Measurements from ENCODE around the gene SYNJ2.
A peak's percentile ranks its signal among the peaks of the same experiment; 100 is the strongest.

Gene SYNJ2

GRCh38 chr6:158021376-158021775 is 39.7 kb downstream of the SYNJ2 start:
- Histone ChIP-seq H3K36me3 (no peaks in the 10 kb centered on the region; a peak in 1 of 22 replicates), H4K20me1 (peaks cover 0 to 7% (median 0%) of the 10 kb centered on the region in 11 experiments; a peak in 5 of 22 replicates), H3K4me3 (no peak overlapping the region), H3K9ac (no peak overlapping the region), H3K4me1 (peaks cover 28 to 42% (median 39%) of the 10 kb centered on the region in 10 experiments), H3K4me2 (no peak overlapping the region), H3K27me3 (peaks cover 0 to 21% (median 0%) of the 10 kb centered on the region in 11 experiments; a peak in 7 of 22 replicates), H3K9me3 (replicated peaks in 1 of 11) (no peaks in the 10 kb centered on the region), H3K27ac (no peak overlapping the region)
- no peak for TF ChIP-seq Cebpa-rat (IDR thresholded peaks at IDR 0.05)

- Histone ChIP-seq H3K4me2 (no peak overlapping the region), H3K36me3 (no peaks in the 10 kb centered on the region; a peak in 1 of 22 replicates), H4K20me1 (peaks cover 0 to 14% (median 5%) of the 10 kb centered on the region in 11 experiments; a peak in 9 of 22 replicates), H3K27me3 (peaks cover 0 to 21% (median 0%) of the 10 kb centered on the region in 11 experiments; a peak in 7 of 22 replicates), H3K4me3 (no peak overlapping the region), H3K9ac (no peak overlapping the region), H3K27ac (0 out of 22 replicates have a peak overlapping the region, but pooled peaks of 1 of the 11 experiments have one; percentile 7), H3K4me1 (peaks cover 35 to 48% (median 44%) of the 10 kb centered on the region in 10 experiments), H3K9me3 (replicated peaks in 1 of 11) (no peaks in the 10 kb centered on the region)
- no peak for TF ChIP-seq Cebpa-rat (IDR thresholded peaks at IDR 0.05)
Observed at GRCh38 chr6:158021814-158022748, 40.4 kb downstream of the SYNJ2 start.

GRCh38 chr6:158022749-158023596 is 41.3 kb downstream of the SYNJ2 start:
- Histone ChIP-seq H3K4me1 (peaks cover 40 to 51% (median 47%) of the 10 kb centered on the region in 10 experiments), H4K20me1 (peaks cover 0 to 23% (median 6%) of the 10 kb centered on the region in 11 experiments; a peak in 12 of 22 replicates), H3K4me2 (no peak overlapping the region), H3K4me3 (no peak overlapping the region), H3K27me3 (peaks cover 0 to 27% (median 0%) of the 10 kb centered on the region in 11 experiments; a peak in 7 of 22 replicates), H3K36me3 (no peaks in the 10 kb centered on the region; a peak in 1 of 22 replicates), H3K9ac (no peak overlapping the region), H3K9me3 (replicated peaks in 1 of 11) (no peaks in the 10 kb centered on the region), H3K27ac (no peak overlapping the region)
- TF ChIP-seq Cebpa-rat (IDR thresholded peaks at IDR 0.05) = no peak

- H3K27me3 ChIP-seq = peaks cover 0 to 27% (median 0%) of the 10 kb centered on the region in 11 experiments; a peak in 7 of 22 replicates
- no peaks in the 10 kb centered on the region; a peak in 1 of 22 replicates for H3K36me3 ChIP-seq
- H3K4me2 ChIP-seq = no peak overlapping the region
- H3K4me1 ChIP-seq = peaks cover 40 to 51% (median 47%) of the 10 kb centered on the region in 10 experiments
- no peak for TF ChIP-seq Cebpa-rat (IDR thresholded peaks at IDR 0.05)
- no peaks in the 10 kb centered on the region for H3K9me3 ChIP-seq (replicated peaks in 1 of 11)
- no peak overlapping the region for H3K27ac ChIP-seq
- H3K9ac ChIP-seq = no peak overlapping the region
- H3K4me3 ChIP-seq = no peak overlapping the region
- peaks cover 0 to 29% (median 8%) of the 10 kb centered on the region in 11 experiments; a peak in 12 of 22 replicates for H4K20me1 ChIP-seq
Observed at GRCh38 chr6:158023597-158023939, 41.9 kb downstream of the SYNJ2 start.

GRCh38 chr6:158024566-158025297 is 43.1 kb downstream of the SYNJ2 start:
- peaks cover 0 to 29% (median 7%) of the 10 kb centered on the region in 11 experiments; a peak in 12 of 22 replicates for H4K20me1 ChIP-seq
- no peak overlapping the region for H3K9ac ChIP-seq

GRCh38 chr6:158026054-158026900 is 44.6 kb downstream of the SYNJ2 start:
- Histone ChIP-seq H3K27ac (peak overlapping the region in 10 of 11 experiments; percentile 41 to 74 (median 62); a peak in 21 of 22 replicates), H3K4me2 (peak overlapping the region; percentile 85 to 97 (median 93))

More at GRCh38 chr6:158024566-158025297, 43.1 kb downstream of the SYNJ2 start:
- no peaks in the 10 kb centered on the region; a peak in 1 of 22 replicates for H3K36me3 ChIP-seq
- TF ChIP-seq Cebpa-rat (IDR thresholded peaks at IDR 0.05) = no peak
- no peaks in the 10 kb centered on the region for H3K9me3 ChIP-seq (replicated peaks in 1 of 11)
- H3K27me3 ChIP-seq = peaks cover 0 to 17% (median 0%) of the 10 kb centered on the region in 11 experiments; a peak in 3 of 22 replicates
- H3K4me3 ChIP-seq = no peak overlapping the region
- peaks cover 30 to 42% (median 38%) of the 10 kb centered on the region in 10 experiments for H3K4me1 ChIP-seq
- H3K4me2 ChIP-seq = 0 out of 22 replicates have a peak overlapping the region, but pooled peaks of 1 of the 11 experiments have one; percentile 93
- H3K27ac ChIP-seq = no peak overlapping the region

GRCh38 chr6:158026901-158027589 is 45.4 kb downstream of the SYNJ2 start:
- Histone ChIP-seq H3K36me3 (no peaks in the 10 kb centered on the region), H3K27ac (peak overlapping the region; percentile 17 to 74 (median 61); a peak in 21 of 22 replicates), H3K9ac (peak overlapping the region; percentile 14 to 70 (median 59); a peak in 18 of 22 replicates), H3K4me2 (peak overlapping the region; percentile 85 to 97 (median 93)), H3K4me1 (peaks cover 49 to 61% (median 55%) of the 10 kb centered on the region in 10 experiments), H4K20me1 (peaks cover 0 to 37% (median 8%) of the 10 kb centered on the region in 11 experiments; a peak in 14 of 22 replicates), H3K4me3 (peak overlapping the region; percentile 6 to 51 (median 38); a peak in 16 of 20 replicates), H3K27me3 (peaks cover 0 to 17% (median 0%) of the 10 kb centered on the region in 11 experiments; a peak in 3 of 22 replicates), H3K9me3 (replicated peaks in 1 of 11) (no peaks in the 10 kb centered on the region)
- TF ChIP-seq Cebpa-rat (IDR thresholded peaks at IDR 0.05) = no peak

More at GRCh38 chr6:158026054-158026900, 44.6 kb downstream of the SYNJ2 start:
- no peaks in the 10 kb centered on the region for H3K9me3 ChIP-seq (replicated peaks in 1 of 11)
- H3K4me3 ChIP-seq = peak overlapping the region; percentile 6 to 51 (median 38); a peak in 13 of 20 replicates
- TF ChIP-seq Cebpa-rat (IDR thresholded peaks at IDR 0.05) = no peak
- peak overlapping the region; percentile 28 to 70 (median 59); a peak in 18 of 22 replicates for H3K9ac ChIP-seq
- peaks cover 0 to 17% (median 0%) of the 10 kb centered on the region in 11 experiments; a peak in 3 of 22 replicates for H3K27me3 ChIP-seq
- peaks cover 41 to 54% (median 47%) of the 10 kb centered on the region in 10 experiments for H3K4me1 ChIP-seq
- peaks cover 0 to 29% (median 7%) of the 10 kb centered on the region in 11 experiments; a peak in 12 of 22 replicates for H4K20me1 ChIP-seq
- no peaks in the 10 kb centered on the region for H3K36me3 ChIP-seq

Data from BLaER1 treated with 17β-estradiol and CSF1 and Interleukin-3, amounts not matched to agents 10 nM and 100 nM (cell line).